ENCODE results near the gene PTH1R.

Gene PTH1R

DNA sequence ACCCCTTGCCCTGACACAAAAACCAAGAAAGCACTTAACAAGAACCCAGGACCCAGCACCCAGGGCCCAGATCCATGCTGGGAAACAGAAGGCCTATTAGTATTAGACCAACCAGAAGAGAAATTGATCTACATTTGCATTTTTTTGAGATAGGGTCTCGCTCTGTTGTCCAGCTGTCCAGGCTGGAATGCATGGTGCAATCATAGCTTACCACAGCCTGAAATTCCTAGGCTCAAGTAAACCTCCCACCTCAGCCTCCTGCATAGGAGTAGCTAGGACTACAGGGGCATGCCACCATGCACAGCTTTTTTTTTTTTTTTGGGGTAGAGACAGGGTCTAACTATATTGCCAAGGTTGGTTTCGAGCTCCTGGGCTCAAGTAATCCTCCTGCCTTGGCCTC, 72.7 kb downstream of the PTH1R start:
- CTCF ChIA-PET = no interaction called here
- TF ChIP-seq BHLHE40 (IDR thresholded peaks at IDR 0.05; ENCODE audit: borderline replicate concordance) = no peak
- TF ChIP-seq HDGF (IDR thresholded peaks at IDR 0.05; ENCODE audit: borderline replicate concordance) = no peak
- TF ChIP-seq SUZ12 (IDR thresholded peaks at IDR 0.05) = no peak
- no peak for TF ChIP-seq TARDBP (IDR thresholded peaks at IDR 0.05)
- no peak for TF ChIP-seq SP1 (IDR thresholded peaks at IDR 0.05)
- no peak for TF ChIP-seq LEF1 (IDR thresholded peaks at IDR 0.05; ENCODE audit: borderline replicate concordance)
- TF ChIP-seq ZNF384 (IDR thresholded peaks at IDR 0.05) = no peak
- TF ChIP-seq PKNOX1 (IDR thresholded peaks at IDR 0.05) = no peak
- no peak for TF ChIP-seq FOXA1 (IDR thresholded peaks at IDR 0.05)
- no peak for TF ChIP-seq FOXK2 (IDR thresholded peaks at IDR 0.05)
- POLR2A ChIA-PET = no interaction called here
- DNase-seq (ENCODE audit: extremely low spot score) = no peak

DNA sequence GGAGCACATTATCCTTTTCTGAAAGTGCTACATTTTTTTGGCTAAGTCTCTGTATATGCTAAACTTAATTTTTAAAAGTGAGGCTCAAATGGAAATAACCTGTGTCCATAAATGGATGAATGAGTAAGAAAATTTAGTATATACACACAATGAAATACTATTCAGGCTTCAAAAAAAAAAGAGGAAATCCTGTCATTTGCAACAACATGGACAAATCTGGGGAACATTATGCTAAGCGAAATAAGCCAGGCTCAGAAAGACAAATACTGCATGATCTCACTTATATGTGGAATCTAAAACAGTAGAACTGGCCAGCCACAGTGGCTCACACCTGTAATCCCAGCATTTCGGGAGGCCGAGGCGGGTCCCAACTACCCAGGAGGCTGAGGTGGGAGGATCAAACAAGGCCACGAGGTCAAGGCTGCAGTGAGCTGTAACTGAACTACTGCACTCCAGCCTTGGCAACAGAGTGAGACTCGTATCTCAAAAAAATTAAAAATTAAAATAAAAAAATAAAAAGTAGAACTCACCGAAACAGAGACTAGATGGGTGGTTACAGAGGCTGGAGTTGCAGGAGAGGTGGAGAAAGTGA, 73.2 kb downstream of the PTH1R start:
- POLR2A ChIA-PET = no interaction called here
- DNase-seq (ENCODE audit: extremely low spot score) = no peak
- CTCF ChIA-PET = no interaction called here
- TF ChIP-seq NFRKB (IDR thresholded peaks at IDR 0.05) (no peak), ARNT (IDR thresholded peaks at IDR 0.05) (no peak), SUZ12 (IDR thresholded peaks at IDR 0.05) (no peak), TARDBP (IDR thresholded peaks at IDR 0.05) (no peak), FOXK2 (IDR thresholded peaks at IDR 0.05) (no peak), PKNOX1 (IDR thresholded peaks at IDR 0.05) (no peak), ELF4 (IDR thresholded peaks at IDR 0.05) (no peak), FOXA1 (IDR thresholded peaks at IDR 0.05) (no peak), SP1 (IDR thresholded peaks at IDR 0.05) (no peak), HDGF (IDR thresholded peaks at IDR 0.05; ENCODE audit: borderline replicate concordance) (no peak), ZNF384 (IDR thresholded peaks at IDR 0.05) (no peak), BHLHE40 (IDR thresholded peaks at IDR 0.05; ENCODE audit: borderline replicate concordance) (no peak), L3MBTL2 (conservative IDR thresholded peaks at IDR 0.05) (no peak), FOXM1 (IDR thresholded peaks at IDR 0.05; ENCODE audit: borderline replicate concordance) (no peak), LEF1 (IDR thresholded peaks at IDR 0.05; ENCODE audit: borderline replicate concordance) (no peak), CTBP1 (IDR thresholded peaks at IDR 0.05; ENCODE audit: borderline replicate concordance) (no peak)

DNA sequence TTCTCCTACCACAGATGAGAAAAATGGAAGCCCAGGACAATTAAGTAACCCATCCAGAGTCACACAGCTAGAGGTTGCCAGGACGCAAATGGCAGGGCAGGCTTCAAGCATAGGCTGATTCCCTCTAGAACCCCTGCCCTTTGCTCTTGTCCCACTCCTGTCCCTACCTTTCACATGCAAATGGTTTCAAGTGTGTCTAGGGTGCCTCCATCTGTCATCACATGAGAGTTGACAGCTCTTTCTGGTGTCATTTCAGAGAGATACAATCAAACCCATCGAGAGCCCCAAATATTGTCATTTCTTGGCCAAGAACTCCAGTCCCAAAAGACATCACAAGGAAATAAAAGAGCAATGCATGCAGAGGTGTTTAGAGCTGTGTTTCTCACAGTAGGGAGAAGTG, 75.3 kb downstream of the PTH1R start:
- DNase-seq (ENCODE audit: extremely low spot score) = no peak
- ChIA-PET CTCF (interaction anchor here (0.9 kb wide), 1 partner anchor 45 kb away, joined by 3 read pairs; no protein-coding TSS in a partner anchor), POLR2A (no interaction called here)
- no peak for TF ChIP-seq CTBP1 (IDR thresholded peaks at IDR 0.05; ENCODE audit: borderline replicate concordance)
- TF ChIP-seq SUZ12 (IDR thresholded peaks at IDR 0.05) = no peak
- TF ChIP-seq FOXM1 (IDR thresholded peaks at IDR 0.05; ENCODE audit: borderline replicate concordance) = no peak
- no peak for TF ChIP-seq ARNT (IDR thresholded peaks at IDR 0.05)
- no peak for TF ChIP-seq FOXK2 (IDR thresholded peaks at IDR 0.05)
- TF ChIP-seq LEF1 (IDR thresholded peaks at IDR 0.05; ENCODE audit: borderline replicate concordance) = no peak
